Keratinocyte (primary cell): ENCODE data around the gene D2HGDH. TPM values are rescaled to one million over a fixed set of nuclear protein-coding genes. Genes with fewer than 3 reads are reported as not detected.

Source experiments
- DNase-seq: peaks from one replicate; pipeline ENCODE4 v3.0.0-alpha.2; 2011; ENCODE audit warnings: low read depth, missing footprints, low spot score
- FAIRE-seq: peaks from 2 replicates; lab custom pipeline; 2011; peaks lifted over from hg19 to GRCh38; lab: Jason Lieb, UNC
- H2AFZ ChIP-seq: 2 replicates; pipeline ENCODE4 v1.6.0; 2012; ENCODE audit warnings: low read length, control low read depth, inconsistent platforms; ENCODE audit not compliant: control insufficient read depth
- H3K27ac ChIP-seq: 2 replicates; pipeline ENCODE4 v1.5.1; 2011; ENCODE audit warnings: low read length; ENCODE audit not compliant: control insufficient read depth, insufficient read depth
- H3K27me3 ChIP-seq: 3 replicates; pipeline ENCODE4 v1.6.0; 2011; ENCODE audit warnings: low read length; ENCODE audit not compliant: control insufficient read depth, insufficient read depth; ENCODE audit errors: extremely low read depth
- H3K36me3 ChIP-seq, 2 experiments: 2 replicates in 1 of 2; 3 replicates in 1 of 2; pipeline ENCODE4 v1.5.1; 2011; ENCODE audit warnings: low read length in 2 of 2, mild to moderate bottlenecking in 1 of 2; ENCODE audit not compliant: control insufficient read depth in 2 of 2, insufficient read depth in 2 of 2; ENCODE audit errors: extremely low read depth in 1 of 2
- H3K4me1 ChIP-seq: 3 replicates; pipeline ENCODE4 v1.5.1; 2011; ENCODE audit warnings: low read length; ENCODE audit not compliant: control insufficient read depth, insufficient read depth; ENCODE audit errors: extremely low read depth
- H3K4me2 ChIP-seq: 3 replicates; pipeline ENCODE4 v1.6.0; 2011; ENCODE audit warnings: low read depth, low read length; ENCODE audit not compliant: control insufficient read depth, insufficient read depth; ENCODE audit errors: extremely low read depth
- H3K4me3 ChIP-seq, 3 experiments: fragments of 200-600 bp in 1 of 3; sonication (generic) in 1 of 3; 2 replicates in 2 of 3; 3 replicates in 1 of 3; pipeline ENCODE4 v1.5.1; 2011 to 2016; ENCODE audit warnings: low read length in 3 of 3, mild to moderate bottlenecking in 3 of 3, control low read depth in 2 of 3, inconsistent platforms in 1 of 3, low read depth in 1 of 3, mixed read lengths in 1 of 3, mixed run types in 1 of 3, moderate library complexity in 1 of 3; ENCODE audit not compliant: control insufficient read depth in 2 of 3, insufficient read depth in 2 of 3; ENCODE audit errors: extremely low read depth in 1 of 3
- H3K79me2 ChIP-seq: 2 replicates; pipeline ENCODE4 v1.6.0; 2012; ENCODE audit warnings: low read length; ENCODE audit not compliant: control insufficient read depth, insufficient read depth
- H3K9ac ChIP-seq: 3 replicates; pipeline ENCODE4 v1.6.0; 2011; ENCODE audit warnings: low read length; ENCODE audit not compliant: control insufficient read depth, insufficient read depth; ENCODE audit errors: extremely low read depth
- H3K9me1 ChIP-seq: 3 replicates; pipeline ENCODE4 v1.6.0; 2011; ENCODE audit warnings: low read length; ENCODE audit not compliant: control insufficient read depth, insufficient read depth; ENCODE audit errors: extremely low read depth
- H3K9me3 ChIP-seq: 2 replicates; pipeline ENCODE4 v1.5.1; 2012; ENCODE audit warnings: low read depth, low read length; ENCODE audit not compliant: control insufficient read depth
- H4K20me1 ChIP-seq: 3 replicates; pipeline ENCODE4 v1.6.0; 2011; ENCODE audit warnings: low read length; ENCODE audit not compliant: control insufficient read depth, insufficient read depth; ENCODE audit errors: extremely low read depth
- EZH2 ChIP-seq: IDR thresholded peaks from one replicate; pipeline ENCODE4 v1.6.1; 2012; ENCODE audit warnings: inconsistent platforms, mild to moderate bottlenecking, low read length, moderate library complexity
- dilution Hi-C: fragments of 300-500 bp; cut with MboI; formaldehyde crosslinking; loops from one replicate; pipeline ENCODE4 v1.7.0; 2020; ENCODE audit warnings: low sequenced_read_pairs; ENCODE audit not compliant: extremely low pct_ligation_motif_present
- polyA plus RNA-seq, 5 experiments: library from polyadenylated mRNA; depleted of rRNA in 3 of 5; stranded (reverse) in 3 of 5; stranded (forward) in 1 of 5; unstranded in 1 of 5; fragments of >200 nt; gene quantifications; 1 replicate in 1 of 5; 2 replicates in 3 of 5; 3 replicates in 1 of 5; pipeline versions ENCODE4 v1.2.1 to v1.2.3, GENCODE V29; 2011 to 2012; ENCODE audit warnings: missing spikeins in 2 of 5, low read depth in 1 of 5, low replicate concordance in 1 of 5
- TF ChIP-seq, protein P1 (sequence below), 3 experiments: IDR thresholded peaks in 1 of 3; conservative IDR thresholded peaks in 1 of 3; optimal IDR thresholded peaks in 1 of 3; 2 replicates in 2 of 3; 3 replicates in 1 of 3; pipeline versions ENCODE3 to v1.5.1; 2011; ENCODE audit warnings: low read length in 3 of 3, mild to moderate bottlenecking in 3 of 3, moderate library complexity in 2 of 3, control low read depth in 1 of 3, inconsistent platforms in 1 of 3; ENCODE audit not compliant: insufficient read depth in 2 of 3; ENCODE audit errors: extremely low read depth in 1 of 3

The D2HGDH gene
- polyA plus RNA-seq, 1 donor (not counting 4 experiments of a cell fraction or from before 2014, with no cell fraction given): 5.4 TPM

DNA sequence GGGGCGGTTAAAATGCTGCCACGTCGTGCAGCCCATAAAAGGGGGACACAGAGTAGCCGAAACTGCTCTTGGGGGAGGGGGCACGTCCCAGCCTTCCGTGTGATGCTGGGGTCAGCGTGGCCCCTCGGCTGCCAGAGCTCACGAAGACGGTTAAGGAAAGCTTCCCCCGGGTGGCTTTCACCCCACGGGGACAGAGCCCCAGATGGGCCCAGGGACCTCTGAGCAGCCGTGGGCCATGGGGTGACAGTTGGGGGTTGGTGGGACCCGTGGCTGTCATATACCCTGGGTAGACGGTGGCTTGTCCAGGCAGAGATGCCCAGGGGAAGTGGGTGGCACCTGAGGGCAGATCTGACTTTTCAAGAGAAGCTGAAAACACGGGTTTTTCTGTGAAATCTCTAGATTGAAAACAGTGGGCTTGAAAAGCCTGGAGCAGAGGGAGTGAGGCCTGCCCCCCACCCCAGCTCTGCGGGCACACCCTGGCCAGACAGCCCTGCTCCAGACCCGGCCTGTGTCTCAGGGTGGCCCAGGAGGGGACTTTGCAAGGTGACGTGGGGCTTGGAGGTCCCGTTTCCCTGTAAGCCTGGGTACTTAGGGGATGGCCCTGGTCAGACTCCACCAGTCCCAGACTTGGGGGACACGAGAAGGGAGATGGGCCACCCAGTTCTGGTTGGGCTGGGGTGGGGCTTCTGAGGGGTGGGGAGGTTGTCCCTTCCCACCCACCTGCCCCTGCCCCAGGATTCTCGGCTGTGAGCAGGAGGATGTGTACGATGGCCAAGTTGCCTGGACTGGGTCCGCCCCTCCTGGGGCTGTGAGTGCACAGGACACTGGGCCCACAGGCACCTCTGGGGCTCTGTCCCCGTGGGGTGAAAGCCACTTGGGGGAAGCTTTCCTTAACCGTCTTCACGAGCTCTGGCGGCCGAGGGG is 75.2 kb downstream of the D2HGDH start:
- dilution Hi-C loops: no loop called here
- H3K9ac ChIP-seq: no peak overlapping the region
- no peak for FAIRE-seq
- no peaks in the 10 kb centered on the region for H3K4me1 ChIP-seq
- no peak overlapping the region for H2AFZ ChIP-seq
- no peak for DNase-seq
- H3K4me3 ChIP-seq: no peak overlapping the region
- no peaks in the 10 kb centered on the region for H3K9me3 ChIP-seq
- H3K9me1 ChIP-seq: no peaks in the 10 kb centered on the region
- no peaks in the 10 kb centered on the region for H3K36me3 ChIP-seq
- TF ChIP-seq EZH2: no peak
- TF ChIP-seq, protein P1, sequence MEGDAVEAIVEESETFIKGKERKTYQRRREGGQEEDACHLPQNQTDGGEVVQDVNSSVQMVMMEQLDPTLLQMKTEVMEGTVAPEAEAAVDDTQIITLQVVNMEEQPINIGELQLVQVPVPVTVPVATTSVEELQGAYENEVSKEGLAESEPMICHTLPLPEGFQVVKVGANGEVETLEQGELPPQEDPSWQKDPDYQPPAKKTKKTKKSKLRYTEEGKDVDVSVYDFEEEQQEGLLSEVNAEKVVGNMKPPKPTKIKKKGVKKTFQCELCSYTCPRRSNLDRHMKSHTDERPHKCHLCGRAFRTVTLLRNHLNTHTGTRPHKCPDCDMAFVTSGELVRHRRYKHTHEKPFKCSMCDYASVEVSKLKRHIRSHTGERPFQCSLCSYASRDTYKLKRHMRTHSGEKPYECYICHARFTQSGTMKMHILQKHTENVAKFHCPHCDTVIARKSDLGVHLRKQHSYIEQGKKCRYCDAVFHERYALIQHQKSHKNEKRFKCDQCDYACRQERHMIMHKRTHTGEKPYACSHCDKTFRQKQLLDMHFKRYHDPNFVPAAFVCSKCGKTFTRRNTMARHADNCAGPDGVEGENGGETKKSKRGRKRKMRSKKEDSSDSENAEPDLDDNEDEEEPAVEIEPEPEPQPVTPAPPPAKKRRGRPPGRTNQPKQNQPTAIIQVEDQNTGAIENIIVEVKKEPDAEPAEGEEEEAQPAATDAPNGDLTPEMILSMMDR (optimal IDR thresholded peaks at IDR 0.05 in 1 of 3, IDR thresholded peaks at IDR 0.05 in 1 of 3, conservative IDR thresholded peaks at IDR 0.05 in 1 of 3; ENCODE audit: extremely low read depth in 1 of 3, insufficient read depth in 2 of 3, low read length in 3 of 3): no peak
- H3K4me2 ChIP-seq: no peak overlapping the region
- no peaks in the 10 kb centered on the region for H4K20me1 ChIP-seq
- peaks cover 3% of the 10 kb centered on the region for H3K27me3 ChIP-seq
- no peaks in the 10 kb centered on the region for H3K79me2 ChIP-seq
- no peak overlapping the region for H3K27ac ChIP-seq

DNA sequence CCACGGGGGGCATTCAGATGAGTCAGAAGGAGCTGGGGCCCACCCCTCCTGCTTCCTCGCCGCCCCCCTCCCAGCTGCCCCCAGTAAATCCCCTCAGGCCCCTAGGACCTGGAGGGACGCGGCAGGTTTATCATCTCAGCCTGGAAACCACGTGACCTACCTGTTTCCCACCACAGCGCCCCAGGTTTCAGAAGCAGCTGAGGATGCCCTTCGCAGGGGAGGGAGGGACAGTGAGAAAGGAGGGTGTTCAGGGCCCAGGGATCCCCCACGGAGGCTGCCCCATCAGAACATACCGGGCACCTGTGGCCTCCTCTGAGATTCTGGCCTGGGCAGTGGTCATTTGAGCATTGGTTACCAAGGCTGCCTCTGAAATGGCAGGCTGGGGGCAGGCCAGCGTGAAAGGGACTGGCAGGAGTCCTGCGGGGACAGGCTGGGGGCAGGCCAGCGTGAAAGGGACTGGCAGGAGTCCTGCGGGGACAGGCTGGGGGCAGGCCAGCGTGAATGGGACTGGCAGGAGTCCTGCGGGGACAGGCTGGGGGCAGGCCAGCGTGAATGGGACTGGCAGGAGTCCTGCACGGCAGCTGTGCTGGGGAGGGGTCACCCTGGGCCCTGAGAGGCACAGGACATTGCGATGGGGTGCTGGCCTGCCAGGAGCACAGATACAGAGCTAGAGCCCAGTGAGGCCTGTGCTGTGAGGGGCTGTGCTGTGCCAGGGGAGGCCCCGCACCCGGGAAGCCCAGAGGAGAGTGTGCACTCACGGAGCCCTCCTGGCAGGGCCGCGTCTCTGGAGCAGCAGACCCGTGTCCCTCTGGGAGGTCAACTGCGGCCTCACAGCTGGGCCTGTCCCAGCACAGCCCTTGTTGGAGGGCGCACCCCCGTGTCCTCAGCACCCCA is 76.1 kb downstream of the D2HGDH start:
- DNase-seq (no peak), FAIRE-seq (no peak)
- dilution Hi-C loops: no loop called here
- no peak overlapping the region for H3K27ac ChIP-seq
- no peaks in the 10 kb centered on the region for H3K4me1 ChIP-seq
- H3K4me3 ChIP-seq: no peak overlapping the region
- TF ChIP-seq, protein P1 (optimal IDR thresholded peaks at IDR 0.05 in 1 of 3, IDR thresholded peaks at IDR 0.05 in 1 of 3, conservative IDR thresholded peaks at IDR 0.05 in 1 of 3; ENCODE audit: extremely low read depth in 1 of 3, insufficient read depth in 2 of 3, low read length in 3 of 3): no peak
- no peak for TF ChIP-seq EZH2
- H2AFZ ChIP-seq: no peak overlapping the region
- H3K9me3 ChIP-seq: no peaks in the 10 kb centered on the region
- H3K9me1 ChIP-seq: no peaks in the 10 kb centered on the region
- no peaks in the 10 kb centered on the region for H4K20me1 ChIP-seq
- no peak overlapping the region for H3K4me2 ChIP-seq
- H3K27me3 ChIP-seq: no peaks in the 10 kb centered on the region
- H3K79me2 ChIP-seq: no peaks in the 10 kb centered on the region
- no peak overlapping the region for H3K9ac ChIP-seq
- no peaks in the 10 kb centered on the region for H3K36me3 ChIP-seq
